Natural killer cell (primary cell): ENCODE measurements around the gene PRICKLE2. TPM values are rescaled to one million over a fixed set of nuclear protein-coding genes. Genes with fewer than 3 reads are reported as not detected.

Source experiments
- ATAC-seq, 3 donors: fragments of 150-1000 bp in 2 of 3; fragments of 200-7000 bp in 1 of 3; cut with Tn5 transposase; 1 replicate in 1 of 3; 2 replicates in 2 of 3; pipeline ENCODE4 v1.10.0; 2021; ENCODE audit warnings: mild to moderate bottlenecking in 2 of 3, moderate library complexity in 2 of 3
- DNase-seq, 2 donors: peaks; one replicate each; pipeline versions ENCODE4 v3.0.0 to v3.0.0-alpha.2; 2013 to 2021; ENCODE audit warnings: mixed read lengths in 1 of 2
- H3K27ac ChIP-seq: one replicate; pipeline ENCODE4 v1.5.1; 2013; ENCODE audit warnings: mild to moderate bottlenecking, low read length
- H3K27me3 ChIP-seq: one replicate; pipeline ENCODE4 v1.6.1; 2013; ENCODE audit warnings: low read length; ENCODE audit not compliant: control insufficient read depth, insufficient read depth
- H3K36me3 ChIP-seq: one replicate; pipeline ENCODE4 v1.6.1; 2013; ENCODE audit warnings: low read length; ENCODE audit not compliant: control insufficient read depth, insufficient read depth
- H3K4me1 ChIP-seq: one replicate; pipeline ENCODE4 v1.6.1; 2013; ENCODE audit warnings: low read length; ENCODE audit not compliant: control insufficient read depth, insufficient read depth
- H3K4me3 ChIP-seq: one replicate; pipeline ENCODE4 v1.5.1; 2013; ENCODE audit warnings: low read length
- H3K9me3 ChIP-seq: one replicate; pipeline ENCODE4 v1.6.1; 2013; ENCODE audit warnings: low read length; ENCODE audit not compliant: control insufficient read depth, insufficient read depth
- H3K27ac Mint-ChIP-seq, 2 donors: one replicate each; pipeline ENCODE4 v1.8.0; 2022; ENCODE audit warnings: mild to moderate bottlenecking in 2 of 2, mixed read lengths in 2 of 2, moderate library complexity in 1 of 2
- H3K27me3 Mint-ChIP-seq, 2 donors: one replicate each; pipeline ENCODE4 v1.8.0; 2022; ENCODE audit warnings: low read depth in 2 of 2, mixed read lengths in 2 of 2
- H3K36me3 Mint-ChIP-seq: one replicate; pipeline ENCODE4 v1.8.0; 2022; ENCODE audit warnings: mixed read lengths
- H3K4me1 Mint-ChIP-seq, 2 donors: one replicate each; pipeline ENCODE4 v1.8.0; 2022; ENCODE audit warnings: mixed read lengths in 2 of 2
- H3K4me3 Mint-ChIP-seq: one replicate; pipeline ENCODE4 v1.8.0; 2022; ENCODE audit warnings: mild to moderate bottlenecking, moderate library complexity, mixed read lengths
- H3K9me3 Mint-ChIP-seq, 2 donors: one replicate each; pipeline ENCODE4 v1.8.0; 2022; ENCODE audit warnings: mixed read lengths in 2 of 2
- WGBS: methylation state at CpG from one replicate; pipeline ENCODE4 v1.1.7; 2013; ENCODE audit warnings: missing lambda C conversion rate; ENCODE audit not compliant: insufficient coverage; 5-methylcytosine and 5-hydroxymethylcytosine counted together
- intact Hi-C: fragments of 100-400 bp; cut with micrococcal nuclease; formaldehyde crosslinking; loops from one replicate; pipeline ENCODE4 v1.14.2; 2022
- total RNA-seq, 4 donors: library from RNA; stranded (reverse); fragments of 120-200 nt in 1 of 4; gene quantifications; one replicate each; pipeline versions ENCODE4 v1.2.3 to v1.2.4, GENCODE V29; 2013 to 2022
- TF ChIP-seq, protein P1 (sequence below): fragments of 200-600 bp; IDR thresholded peaks from one replicate; pipeline ENCODE4 v1.8.0; 2022; ENCODE audit warnings: antibody characterized with exemption

PRICKLE2 gene
- total RNA-seq, 3 donors from 2014 or later (not counting 1 experiment from before 2014, with no cell fraction given), result 0.07 to 3.3 (median 1.8) TPM

GRCh38 chr3:64084640-64085039 lies 140.6 kb downstream of the PRICKLE2 start:
- intact Hi-C loops, result no loop called here
- DNase-seq, result no peak

GRCh38 chr3:64083575-64083974 lies 141.7 kb downstream of the PRICKLE2 start:
- Histone ChIP-seq H3K4me3 (no peak overlapping the region), H3K27me3 (no peaks in the 10 kb centered on the region), H3K27ac (no peak overlapping the region), H3K9me3 (no peaks in the 10 kb centered on the region), H3K36me3 (no peaks in the 10 kb centered on the region), H3K4me1 (no peaks in the 10 kb centered on the region)
- DNase-seq (no peak), ATAC-seq (no peak)
- Mint-ChIP-seq H3K9me3 (peaks cover 0 to 4% of the 10 kb centered on the region in 2 donors), H3K4me3 (no peak overlapping the region), H3K36me3 (no peaks in the 10 kb centered on the region), H3K27ac (no peak overlapping the region), H3K27me3 (peaks cover 6 to 16% of the 10 kb centered on the region in 2 donors), H3K4me1 (no peaks in the 10 kb centered on the region)
- TF ChIP-seq, protein P1, sequence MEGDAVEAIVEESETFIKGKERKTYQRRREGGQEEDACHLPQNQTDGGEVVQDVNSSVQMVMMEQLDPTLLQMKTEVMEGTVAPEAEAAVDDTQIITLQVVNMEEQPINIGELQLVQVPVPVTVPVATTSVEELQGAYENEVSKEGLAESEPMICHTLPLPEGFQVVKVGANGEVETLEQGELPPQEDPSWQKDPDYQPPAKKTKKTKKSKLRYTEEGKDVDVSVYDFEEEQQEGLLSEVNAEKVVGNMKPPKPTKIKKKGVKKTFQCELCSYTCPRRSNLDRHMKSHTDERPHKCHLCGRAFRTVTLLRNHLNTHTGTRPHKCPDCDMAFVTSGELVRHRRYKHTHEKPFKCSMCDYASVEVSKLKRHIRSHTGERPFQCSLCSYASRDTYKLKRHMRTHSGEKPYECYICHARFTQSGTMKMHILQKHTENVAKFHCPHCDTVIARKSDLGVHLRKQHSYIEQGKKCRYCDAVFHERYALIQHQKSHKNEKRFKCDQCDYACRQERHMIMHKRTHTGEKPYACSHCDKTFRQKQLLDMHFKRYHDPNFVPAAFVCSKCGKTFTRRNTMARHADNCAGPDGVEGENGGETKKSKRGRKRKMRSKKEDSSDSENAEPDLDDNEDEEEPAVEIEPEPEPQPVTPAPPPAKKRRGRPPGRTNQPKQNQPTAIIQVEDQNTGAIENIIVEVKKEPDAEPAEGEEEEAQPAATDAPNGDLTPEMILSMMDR, result no peak
- WGBS, result 55% methylated on average over 3 of the region's 3 CpGs
- intact Hi-C loops, result no loop called here

More at GRCh38 chr3:64084640-64085039, 140.6 kb downstream of the PRICKLE2 start:
- Mint-ChIP-seq H3K4me3 (no peak overlapping the region), H3K4me1 (no peaks in the 10 kb centered on the region), H3K27me3 (peaks cover 3 to 16% of the 10 kb centered on the region in 2 donors), H3K27ac (no peak overlapping the region), H3K36me3 (no peaks in the 10 kb centered on the region), H3K9me3 (peaks cover 0 to 4% of the 10 kb centered on the region in 2 donors)
- Histone ChIP-seq H3K9me3 (no peaks in the 10 kb centered on the region), H3K4me3 (no peak overlapping the region), H3K36me3 (no peaks in the 10 kb centered on the region), H3K27me3 (no peaks in the 10 kb centered on the region), H3K27ac (no peak overlapping the region), H3K4me1 (no peaks in the 10 kb centered on the region)
- TF ChIP-seq, protein P1, result no peak
- no peak for ATAC-seq
- 100% methylated on average over 1 of the region's 1 CpG for WGBS

- no peaks in the 10 kb centered on the region for H3K4me1 Mint-ChIP-seq
- peaks cover 0 to 4% of the 10 kb centered on the region in 2 donors for H3K9me3 Mint-ChIP-seq
- no peak overlapping the region for H3K4me3 Mint-ChIP-seq
- H3K27ac ChIP-seq, result no peak overlapping the region
- H3K27me3 ChIP-seq, result no peaks in the 10 kb centered on the region
- 66% methylated on average over 7 of the region's 7 CpGs for WGBS
- TF ChIP-seq, protein P1, result no peak
- H3K4me1 ChIP-seq, result no peaks in the 10 kb centered on the region
- no peaks in the 10 kb centered on the region for H3K9me3 ChIP-seq
- no peak overlapping the region for H3K27ac Mint-ChIP-seq
- no peaks in the 10 kb centered on the region for H3K36me3 ChIP-seq
- DNase-seq, result no peak
- H3K36me3 Mint-ChIP-seq, result no peaks in the 10 kb centered on the region
- H3K27me3 Mint-ChIP-seq, result peaks cover 6 to 16% of the 10 kb centered on the region in 2 donors
- intact Hi-C loops, result no loop called here
- no peak overlapping the region for H3K4me3 ChIP-seq
- ATAC-seq, result no peak
Observed at GRCh38 chr3:64082961-64083541, 142.2 kb downstream of the PRICKLE2 start.

DNA sequence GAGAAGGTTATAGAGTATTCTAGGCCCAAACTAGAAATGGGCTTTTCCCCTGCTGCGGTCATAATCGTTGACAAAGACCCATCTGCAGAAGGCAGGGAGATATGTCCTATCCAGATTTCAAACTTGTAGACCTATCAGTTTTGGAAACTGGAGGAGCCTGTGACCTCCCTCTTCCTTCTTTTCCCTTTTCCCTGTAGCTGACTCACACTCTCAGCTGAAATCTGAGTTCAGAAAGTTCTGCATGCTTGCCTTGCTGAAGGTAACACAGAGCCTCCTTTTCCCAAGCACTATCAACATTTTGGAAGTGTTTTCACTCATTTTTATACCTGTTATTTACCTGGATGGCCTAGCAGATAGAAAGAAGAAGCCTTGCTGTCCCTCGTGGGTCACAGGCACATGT lies 142.9 kb downstream of the PRICKLE2 start:
- H3K4me3 ChIP-seq, result no peak overlapping the region
- 63% methylated on average over 3 of the region's 3 CpGs for WGBS
- Mint-ChIP-seq H3K4me3 (no peak overlapping the region), H3K9me3 (peaks cover 0 to 4% of the 10 kb centered on the region in 2 donors), H3K27me3 (peaks cover 6 to 16% of the 10 kb centered on the region in 2 donors), H3K4me1 (no peaks in the 10 kb centered on the region), H3K27ac (no peak overlapping the region), H3K36me3 (no peaks in the 10 kb centered on the region)
- intact Hi-C loops, result no loop called here
- no peak for ATAC-seq
- no peaks in the 10 kb centered on the region for H3K4me1 ChIP-seq
- no peaks in the 10 kb centered on the region for H3K27me3 ChIP-seq
- H3K27ac ChIP-seq, result no peak overlapping the region
- no peak for DNase-seq
- H3K36me3 ChIP-seq, result no peaks in the 10 kb centered on the region
- TF ChIP-seq, protein P1, result no peak
- no peaks in the 10 kb centered on the region for H3K9me3 ChIP-seq
